Measurements from ENCODE around the gene PRKCE. TPM values are rescaled to one million over a fixed set of nuclear protein-coding genes. Genes with fewer than 3 reads are reported as not detected.

PRKCE gene
- total RNA-seq, 1 experiment from 2014 or later = 21.7 TPM

DNA sequence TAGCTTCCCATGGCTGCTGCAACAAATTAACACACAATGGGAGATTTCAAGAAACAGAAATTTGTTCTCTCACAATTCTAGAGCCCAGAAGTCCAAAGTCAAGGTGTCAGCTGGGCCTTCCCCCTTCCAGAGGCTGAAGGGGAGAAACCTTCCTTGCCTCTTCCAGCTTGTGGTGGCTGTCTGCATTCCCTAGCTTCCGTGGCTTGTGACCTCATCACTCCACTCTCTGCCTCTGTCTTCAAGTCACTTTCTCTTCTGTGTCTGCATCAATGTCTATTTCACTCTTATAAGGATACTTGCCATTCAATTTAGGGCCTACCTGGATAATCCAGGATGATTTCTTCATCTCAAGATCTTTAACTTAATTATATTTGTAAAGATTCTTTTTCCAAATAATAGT lies 23.6 kb upstream of the PRKCE start:
- no peaks in the 10 kb centered on the region for H3K27me3 ChIP-seq (ENCODE audit: insufficient read depth, low read depth)
- no peak for DNase-seq
- ChIA-PET POLR2A (ENCODE audit: unreplicated experiment) (interaction anchor here (0.5 kb wide), 2 partner anchors 17 to 43 kb away, joined by 4 to 8 read pairs; partner anchors contain the start of gene SRBD1), CTCF (no interaction called here)
- no peak overlapping the region for H3K4me2 ChIP-seq
- no TSS peak for BruUV-seq (replicated peaks)
- no peak overlapping the region for H2AFZ ChIP-seq
- no peak overlapping the region for H3K27ac ChIP-seq
- H4K20me1 ChIP-seq (ENCODE audit: insufficient read depth) = no peaks in the 10 kb centered on the region
- H3K9me2 ChIP-seq (ENCODE audit: insufficient read depth) = no peaks in the 10 kb centered on the region
- H3K79me2 ChIP-seq (ENCODE audit: low read depth) = no peaks in the 10 kb centered on the region
- H3K4me1 ChIP-seq (replicated peaks; ENCODE audit: insufficient read depth) = no peaks in the 10 kb centered on the region
- intact Hi-C loops (cut with micrococcal nuclease; ENCODE audit: unreplicated experiment) = no loop called here
- H3K36me3 ChIP-seq (ENCODE audit: low read depth) = no peaks in the 10 kb centered on the region
- H3K4me3 ChIP-seq = no peak overlapping the region
- no peaks in the 10 kb centered on the region for H3K9me3 ChIP-seq (ENCODE audit: insufficient read depth, low read depth)
- TF ChIP-seq CTCF (conservative IDR thresholded peaks at IDR 0.05) = no peak
- TF ChIP-seq EZH2 (IDR thresholded peaks at IDR 0.05; ENCODE audit: low read depth) = no peak
- no peaks in the 10 kb centered on the region for H3F3A ChIP-seq (ENCODE audit: insufficient read depth, low read depth)

- intact Hi-C loops (cut with micrococcal nuclease; ENCODE audit: unreplicated experiment) = no loop called here
- TF ChIP-seq EZH2 (IDR thresholded peaks at IDR 0.05; ENCODE audit: low read depth) = no peak
- TF ChIP-seq CTCF (conservative IDR thresholded peaks at IDR 0.05) = no peak
- H3K4me1 ChIP-seq (replicated peaks; ENCODE audit: insufficient read depth) = no peaks in the 10 kb centered on the region
- CTCF ChIA-PET = no interaction called here
- no peak overlapping the region for H3K4me3 ChIP-seq
- no peaks in the 10 kb centered on the region for H3K36me3 ChIP-seq (ENCODE audit: low read depth)
- DNase-seq = no peak
- no peaks in the 10 kb centered on the region for H3K27me3 ChIP-seq (ENCODE audit: insufficient read depth, low read depth)
- no peak overlapping the region for H3K4me2 ChIP-seq
- no peak overlapping the region for H2AFZ ChIP-seq
- no peak overlapping the region for H3K27ac ChIP-seq
- H3K9me3 ChIP-seq (ENCODE audit: insufficient read depth, low read depth) = no peaks in the 10 kb centered on the region
- H3K9me2 ChIP-seq (ENCODE audit: insufficient read depth) = no peaks in the 10 kb centered on the region
- POLR2A ChIA-PET (ENCODE audit: unreplicated experiment) = no interaction called here
- H3K79me2 ChIP-seq (ENCODE audit: low read depth) = no peaks in the 10 kb centered on the region
- H3F3A ChIP-seq (ENCODE audit: insufficient read depth, low read depth) = no peaks in the 10 kb centered on the region
- no peaks in the 10 kb centered on the region for H4K20me1 ChIP-seq (ENCODE audit: insufficient read depth)
- no TSS peak for BruUV-seq (replicated peaks)
Measured at GRCh38 chr2:45629971-45630370, 21.5 kb upstream of the PRKCE start.

GRCh38 chr2:45631319-45631718 lies 20.2 kb upstream of the PRKCE start:
- Histone ChIP-seq H3K4me2 (no peak overlapping the region), H3K27ac (no peak overlapping the region), H3F3A (ENCODE audit: insufficient read depth, low read depth) (no peaks in the 10 kb centered on the region), H3K4me1 (replicated peaks; ENCODE audit: insufficient read depth) (no peaks in the 10 kb centered on the region), H3K9me3 (ENCODE audit: insufficient read depth, low read depth) (no peaks in the 10 kb centered on the region), H2AFZ (no peak overlapping the region), H3K4me3 (no peak overlapping the region), H4K20me1 (ENCODE audit: insufficient read depth) (no peaks in the 10 kb centered on the region), H3K9me2 (ENCODE audit: insufficient read depth) (no peaks in the 10 kb centered on the region), H3K36me3 (ENCODE audit: low read depth) (no peaks in the 10 kb centered on the region), H3K79me2 (ENCODE audit: low read depth) (no peaks in the 10 kb centered on the region), H3K27me3 (ENCODE audit: insufficient read depth, low read depth) (no peaks in the 10 kb centered on the region)
- TF ChIP-seq CTCF (conservative IDR thresholded peaks at IDR 0.05) = no peak
- POLR2A ChIA-PET (ENCODE audit: unreplicated experiment) = no interaction called here
- no TSS peak for BruUV-seq (replicated peaks)
- intact Hi-C loops (cut with micrococcal nuclease; ENCODE audit: unreplicated experiment) = no loop called here
- CTCF ChIA-PET = no interaction called here
- DNase-seq = no peak
